H1 (cell line): ENCODE data around the gene TMEM176B. TPM values are rescaled to one million over a fixed set of nuclear protein-coding genes. Genes with fewer than 3 reads are reported as not detected.

Experiments
- BRCA1 ChIP-seq: IDR thresholded peaks from 2 replicates; pipeline ENCODE4 v1.6.1; 2012; ENCODE audit warnings: low read depth, low read length, improper control_type of control experiment
- CREB1 ChIP-seq: IDR thresholded peaks from 2 replicates; pipeline ENCODE4 v1.6.1; 2012; ENCODE audit warnings: inconsistent platforms
- EZH2 ChIP-seq: fragments of 200-600 bp; sonication (generic); IDR thresholded peaks from 2 replicates; pipeline ENCODE4 v1.7.1; 2012; ENCODE audit warnings: low read depth, mild to moderate bottlenecking, moderate library complexity, low read length, inconsistent platforms; ENCODE audit not compliant: severe bottlenecking
- FOSL1 ChIP-seq: IDR thresholded peaks from 2 replicates; pipeline ENCODE4 v1.6.1; 2011; ENCODE audit warnings: mild to moderate bottlenecking, low read depth, low read length, moderate library complexity; ENCODE audit not compliant: insufficient read depth
- GABPA ChIP-seq: IDR thresholded peaks from 2 replicates; pipeline ENCODE4 v1.6.1; 2011; ENCODE audit warnings: mild to moderate bottlenecking, low read length, moderate library complexity, borderline replicate concordance; ENCODE audit not compliant: insufficient read depth
- RNF2 ChIP-seq: fragments of 200-900, 300-1000 bp; sonication (generic); IDR thresholded peaks from 2 replicates; pipeline ENCODE4 v1.7.1; 2016; ENCODE audit warnings: borderline replicate concordance, low read depth, mild to moderate bottlenecking, antibody characterized with exemption, low read length; ENCODE audit not compliant: poor library complexity, severe bottlenecking; ENCODE audit errors: missing control alignments
- SIRT6 ChIP-seq: IDR thresholded peaks from one replicate; pipeline ENCODE4 v1.7.1; 2012; ENCODE audit warnings: low read length, inconsistent platforms
- SP1 ChIP-seq: IDR thresholded peaks from 2 replicates; pipeline ENCODE4 v1.6.1; 2011; ENCODE audit warnings: low read depth, low read length
- SRF ChIP-seq: IDR thresholded peaks from 2 replicates; pipeline ENCODE4 v1.6.1; 2011; ENCODE audit warnings: mild to moderate bottlenecking, low read depth, low read length, moderate library complexity
- TAF1 ChIP-seq: IDR thresholded peaks from 2 replicates; pipeline ENCODE4 v1.6.1; 2011; ENCODE audit warnings: mild to moderate bottlenecking, low read depth, low read length
- TAF7 ChIP-seq: optimal IDR thresholded peaks from 2 replicates; pipeline ENCODE3; 2011; ENCODE audit warnings: low read depth, mild to moderate bottlenecking, inconsistent platforms, low read length, moderate library complexity, borderline replicate concordance
- YY1 ChIP-seq: IDR thresholded peaks from 2 replicates; pipeline ENCODE4 v1.6.1; 2011; ENCODE audit warnings: low read depth, mild to moderate bottlenecking, low read length
- polyA plus RNA-seq, 7 experiments: library from polyadenylated mRNA; depleted of rRNA in 3 of 7; stranded (reverse) in 5 of 7; unstranded in 2 of 7; fragments of >200 nt in 5 of 7; fragments of 200-250 nt in 2 of 7; gene quantifications; 1 replicate in 5 of 7; 2 replicates in 1 of 7; 4 replicates in 1 of 7; pipeline versions ENCODE4 v1.2.1 to v1.2.3, GENCODE V29; 2011 to 2013; ENCODE audit warnings: missing spikeins in 2 of 7, mixed read lengths in 2 of 7
- total RNA-seq: library from RNA; stranded (reverse); fragmentation: NEBNext Ultra II Directional; extraction: Animal tissue kit (Norgen Biotek cat#: 25700); gene quantifications from 2 replicates; pipeline ENCODE4 v1.2.1, GENCODE V29; 2021
- TF ChIP-seq, protein P1 (sequence below): fragments of 300-600 bp; sonication (generic); IDR thresholded peaks from 2 replicates; pipeline ENCODE4 v1.7.1; 2012; ENCODE audit warnings: low read length, moderate library complexity, mild to moderate bottlenecking, inconsistent platforms; ENCODE audit not compliant: insufficient replicate concordance

The TMEM176B gene
- total and polyA plus RNA-seq, 2 of the 8 experiments (the other 6 are each of a cell fraction or from before 2014, with no cell fraction given), result 1.2 to 2.1 TPM

DNA sequence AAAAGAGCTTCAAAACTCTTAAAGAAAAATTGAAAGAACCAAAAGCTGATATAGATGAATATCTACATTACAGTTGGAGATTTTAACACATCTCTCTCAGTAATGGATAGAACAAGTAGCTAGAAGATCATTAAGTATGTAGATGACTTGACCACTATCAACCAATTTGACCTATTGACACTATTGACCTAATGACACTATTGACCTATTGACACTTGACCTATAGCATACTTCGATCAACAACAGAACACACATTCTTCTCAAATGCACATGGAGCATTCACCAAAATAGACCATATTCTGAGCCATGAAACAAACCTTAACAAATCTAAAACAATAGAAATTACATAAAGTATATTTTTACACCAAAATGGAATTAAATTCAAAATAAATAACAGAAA is 40.7 kb downstream of the TMEM176B start (continued):
- TF ChIP-seq, protein P1, sequence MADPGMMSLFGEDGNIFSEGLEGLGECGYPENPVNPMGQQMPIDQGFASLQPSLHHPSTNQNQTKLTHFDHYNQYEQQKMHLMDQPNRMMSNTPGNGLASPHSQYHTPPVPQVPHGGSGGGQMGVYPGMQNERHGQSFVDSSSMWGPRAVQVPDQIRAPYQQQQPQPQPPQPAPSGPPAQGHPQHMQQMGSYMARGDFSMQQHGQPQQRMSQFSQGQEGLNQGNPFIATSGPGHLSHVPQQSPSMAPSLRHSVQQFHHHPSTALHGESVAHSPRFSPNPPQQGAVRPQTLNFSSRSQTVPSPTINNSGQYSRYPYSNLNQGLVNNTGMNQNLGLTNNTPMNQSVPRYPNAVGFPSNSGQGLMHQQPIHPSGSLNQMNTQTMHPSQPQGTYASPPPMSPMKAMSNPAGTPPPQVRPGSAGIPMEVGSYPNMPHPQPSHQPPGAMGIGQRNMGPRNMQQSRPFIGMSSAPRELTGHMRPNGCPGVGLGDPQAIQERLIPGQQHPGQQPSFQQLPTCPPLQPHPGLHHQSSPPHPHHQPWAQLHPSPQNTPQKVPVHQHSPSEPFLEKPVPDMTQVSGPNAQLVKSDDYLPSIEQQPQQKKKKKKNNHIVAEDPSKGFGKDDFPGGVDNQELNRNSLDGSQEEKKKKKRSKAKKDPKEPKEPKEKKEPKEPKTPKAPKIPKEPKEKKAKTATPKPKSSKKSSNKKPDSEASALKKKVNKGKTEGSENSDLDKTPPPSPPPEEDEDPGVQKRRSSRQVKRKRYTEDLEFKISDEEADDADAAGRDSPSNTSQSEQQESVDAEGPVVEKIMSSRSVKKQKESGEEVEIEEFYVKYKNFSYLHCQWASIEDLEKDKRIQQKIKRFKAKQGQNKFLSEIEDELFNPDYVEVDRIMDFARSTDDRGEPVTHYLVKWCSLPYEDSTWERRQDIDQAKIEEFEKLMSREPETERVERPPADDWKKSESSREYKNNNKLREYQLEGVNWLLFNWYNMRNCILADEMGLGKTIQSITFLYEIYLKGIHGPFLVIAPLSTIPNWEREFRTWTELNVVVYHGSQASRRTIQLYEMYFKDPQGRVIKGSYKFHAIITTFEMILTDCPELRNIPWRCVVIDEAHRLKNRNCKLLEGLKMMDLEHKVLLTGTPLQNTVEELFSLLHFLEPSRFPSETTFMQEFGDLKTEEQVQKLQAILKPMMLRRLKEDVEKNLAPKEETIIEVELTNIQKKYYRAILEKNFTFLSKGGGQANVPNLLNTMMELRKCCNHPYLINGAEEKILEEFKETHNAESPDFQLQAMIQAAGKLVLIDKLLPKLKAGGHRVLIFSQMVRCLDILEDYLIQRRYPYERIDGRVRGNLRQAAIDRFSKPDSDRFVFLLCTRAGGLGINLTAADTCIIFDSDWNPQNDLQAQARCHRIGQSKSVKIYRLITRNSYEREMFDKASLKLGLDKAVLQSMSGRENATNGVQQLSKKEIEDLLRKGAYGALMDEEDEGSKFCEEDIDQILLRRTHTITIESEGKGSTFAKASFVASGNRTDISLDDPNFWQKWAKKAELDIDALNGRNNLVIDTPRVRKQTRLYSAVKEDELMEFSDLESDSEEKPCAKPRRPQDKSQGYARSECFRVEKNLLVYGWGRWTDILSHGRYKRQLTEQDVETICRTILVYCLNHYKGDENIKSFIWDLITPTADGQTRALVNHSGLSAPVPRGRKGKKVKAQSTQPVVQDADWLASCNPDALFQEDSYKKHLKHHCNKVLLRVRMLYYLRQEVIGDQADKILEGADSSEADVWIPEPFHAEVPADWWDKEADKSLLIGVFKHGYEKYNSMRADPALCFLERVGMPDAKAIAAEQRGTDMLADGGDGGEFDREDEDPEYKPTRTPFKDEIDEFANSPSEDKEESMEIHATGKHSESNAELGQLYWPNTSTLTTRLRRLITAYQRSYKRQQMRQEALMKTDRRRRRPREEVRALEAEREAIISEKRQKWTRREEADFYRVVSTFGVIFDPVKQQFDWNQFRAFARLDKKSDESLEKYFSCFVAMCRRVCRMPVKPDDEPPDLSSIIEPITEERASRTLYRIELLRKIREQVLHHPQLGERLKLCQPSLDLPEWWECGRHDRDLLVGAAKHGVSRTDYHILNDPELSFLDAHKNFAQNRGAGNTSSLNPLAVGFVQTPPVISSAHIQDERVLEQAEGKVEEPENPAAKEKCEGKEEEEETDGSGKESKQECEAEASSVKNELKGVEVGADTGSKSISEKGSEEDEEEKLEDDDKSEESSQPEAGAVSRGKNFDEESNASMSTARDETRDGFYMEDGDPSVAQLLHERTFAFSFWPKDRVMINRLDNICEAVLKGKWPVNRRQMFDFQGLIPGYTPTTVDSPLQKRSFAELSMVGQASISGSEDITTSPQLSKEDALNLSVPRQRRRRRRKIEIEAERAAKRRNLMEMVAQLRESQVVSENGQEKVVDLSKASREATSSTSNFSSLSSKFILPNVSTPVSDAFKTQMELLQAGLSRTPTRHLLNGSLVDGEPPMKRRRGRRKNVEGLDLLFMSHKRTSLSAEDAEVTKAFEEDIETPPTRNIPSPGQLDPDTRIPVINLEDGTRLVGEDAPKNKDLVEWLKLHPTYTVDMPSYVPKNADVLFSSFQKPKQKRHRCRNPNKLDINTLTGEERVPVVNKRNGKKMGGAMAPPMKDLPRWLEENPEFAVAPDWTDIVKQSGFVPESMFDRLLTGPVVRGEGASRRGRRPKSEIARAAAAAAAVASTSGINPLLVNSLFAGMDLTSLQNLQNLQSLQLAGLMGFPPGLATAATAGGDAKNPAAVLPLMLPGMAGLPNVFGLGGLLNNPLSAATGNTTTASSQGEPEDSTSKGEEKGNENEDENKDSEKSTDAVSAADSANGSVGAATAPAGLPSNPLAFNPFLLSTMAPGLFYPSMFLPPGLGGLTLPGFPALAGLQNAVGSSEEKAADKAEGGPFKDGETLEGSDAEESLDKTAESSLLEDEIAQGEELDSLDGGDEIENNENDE, result no peak
- TF ChIP-seq EZH2 (no peak), FOSL1 (no peak), BRCA1 (no peak), GABPA (no peak), TAF7 (no peak), TAF1 (no peak), SRF (no peak), CREB1 (no peak), RNF2 (no peak), SP1 (no peak), SIRT6 (no peak), YY1 (no peak)
